ENCODE data around the gene TOGARAM2. TPM values are rescaled to one million over a fixed set of nuclear protein-coding genes. Genes with fewer than 3 reads are reported as not detected.

The TOGARAM2 gene
- total and polyA plus RNA-seq, 2 experiments from 2014 or later: not detected

GRCh38 chr2:29066997-29067605 is 86.0 kb downstream of the TOGARAM2 start:
- in situ Hi-C loops (cut with MboI): no loop called here
- no peak for TF ChIP-seq EZH2phosphoT487 (IDR thresholded peaks at IDR 0.05; ENCODE audit: insufficient read depth, low read depth)
- no peak for TF ChIP-seq EZH2 (IDR thresholded peaks at IDR 0.05; ENCODE audit: insufficient read depth, poor library complexity, severe bottlenecking)
- 0 out of 2 replicates have a peak, but pooled peaks cover 5% of the 10 kb centered on the region for H3F3A ChIP-seq (ENCODE audit: insufficient read depth)
- H3K36me3 ChIP-seq (ENCODE audit: low read depth): no peaks in the 10 kb centered on the region
- no peak overlapping the region for H3K4me3 ChIP-seq
- H3K4me1 ChIP-seq (ENCODE audit: insufficient read depth): peaks cover 13% of the 10 kb centered on the region; the same call in 1 of the 2 replicates
- no peaks in the 10 kb centered on the region for H3K27me3 ChIP-seq (replicated peaks; ENCODE audit: insufficient read depth)
- H3K9me3 ChIP-seq (ENCODE audit: low read depth): no peaks in the 10 kb centered on the region
- no peaks in the 10 kb centered on the region for H3K79me2 ChIP-seq (ENCODE audit: insufficient read depth)
- WGBS, 2 experiments (ENCODE audit: low coverage in 1 of 2, low lambda C conversion rate in 2 of 2, missing lambda C conversion rate in 2 of 2): 15 to 28% methylated on average over 7 of the region's 7 CpGs
- no peak overlapping the region for H3K27ac ChIP-seq
- DNase-seq: no peak
- H4K20me1 ChIP-seq (ENCODE audit: insufficient read depth): no peaks in the 10 kb centered on the region
- H3K4me2 ChIP-seq (ENCODE audit: unreplicated experiment): no peak overlapping the region
- H3K9me2 ChIP-seq (ENCODE audit: insufficient read depth): no peaks in the 10 kb centered on the region
- no peak overlapping the region for H3K9ac ChIP-seq
- H2AFZ ChIP-seq: no peak overlapping the region

DNA sequence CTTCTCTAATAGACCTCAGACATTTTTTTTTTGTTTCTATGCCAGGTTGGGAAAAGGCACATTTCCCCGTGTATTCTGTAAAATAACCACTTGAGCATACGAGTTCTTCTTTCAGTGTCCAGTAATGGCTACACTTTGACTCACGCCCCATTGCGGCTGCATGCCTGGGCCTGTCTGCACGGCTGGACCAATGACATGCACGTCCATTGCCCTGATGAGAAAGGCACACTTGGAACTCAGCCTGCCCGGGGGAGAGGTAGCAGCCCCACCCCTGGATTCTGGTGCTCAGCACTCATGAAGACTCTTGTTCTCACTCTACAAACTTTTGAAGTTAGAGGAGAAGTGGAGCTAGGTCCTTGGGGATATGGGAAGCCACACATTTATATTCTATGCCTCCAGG is 87.4 kb downstream of the TOGARAM2 start:
- H2AFZ ChIP-seq: no peak overlapping the region
- TF ChIP-seq EZH2 (IDR thresholded peaks at IDR 0.05; ENCODE audit: insufficient read depth, poor library complexity, severe bottlenecking) (no peak), EZH2phosphoT487 (IDR thresholded peaks at IDR 0.05; ENCODE audit: insufficient read depth, low read depth) (no peak)
- H3K9me2 ChIP-seq (ENCODE audit: insufficient read depth): no peaks in the 10 kb centered on the region
- H3F3A ChIP-seq (ENCODE audit: insufficient read depth): no peaks in the 10 kb centered on the region
- H3K4me2 ChIP-seq (ENCODE audit: unreplicated experiment): no peak overlapping the region
- no peak overlapping the region for H3K27ac ChIP-seq
- no peaks in the 10 kb centered on the region for H3K79me2 ChIP-seq (ENCODE audit: insufficient read depth)
- peaks cover 8% of the 10 kb centered on the region; the same call in 1 of the 2 replicates for H3K4me1 ChIP-seq (ENCODE audit: insufficient read depth)
- no peak overlapping the region for H3K9ac ChIP-seq
- no peak for DNase-seq
- 81 to 85% methylated on average over 7 of the region's 7 CpGs for WGBS, 2 experiments (ENCODE audit: low coverage in 1 of 2, low lambda C conversion rate in 2 of 2, missing lambda C conversion rate in 2 of 2)
- in situ Hi-C loops (cut with MboI): no loop called here
- no peaks in the 10 kb centered on the region for H3K36me3 ChIP-seq (ENCODE audit: low read depth)
- H4K20me1 ChIP-seq (ENCODE audit: insufficient read depth): no peaks in the 10 kb centered on the region
- no peaks in the 10 kb centered on the region for H3K27me3 ChIP-seq (replicated peaks; ENCODE audit: insufficient read depth)
- H3K4me3 ChIP-seq: no peak overlapping the region
- no peaks in the 10 kb centered on the region for H3K9me3 ChIP-seq (ENCODE audit: low read depth)

DNA sequence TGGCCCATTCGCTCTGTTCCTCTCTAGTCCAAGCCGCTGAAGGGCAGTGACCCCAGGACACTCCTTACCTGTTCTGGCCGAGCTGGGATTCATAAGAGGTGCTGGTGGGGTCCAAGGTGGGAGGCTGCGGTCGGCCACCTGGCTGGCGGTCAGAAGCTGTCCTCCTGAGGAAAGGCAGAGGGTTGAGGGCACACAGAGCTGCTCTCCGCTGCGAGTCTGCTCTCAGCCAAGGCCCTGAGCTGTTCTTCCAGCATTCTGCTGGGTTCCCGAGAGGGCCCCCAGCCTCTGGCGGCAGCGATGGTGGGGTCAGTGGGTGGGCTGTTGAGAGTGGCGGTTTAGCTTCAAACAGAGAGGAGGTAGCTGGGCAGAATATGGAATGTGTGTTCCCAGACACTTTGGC is 89.4 kb downstream of the TOGARAM2 start:
- TF ChIP-seq EZH2phosphoT487 (IDR thresholded peaks at IDR 0.05; ENCODE audit: insufficient read depth, low read depth): no peak
- no peak for TF ChIP-seq EZH2 (IDR thresholded peaks at IDR 0.05; ENCODE audit: insufficient read depth, poor library complexity, severe bottlenecking)
- Histone ChIP-seq H3K9me2 (ENCODE audit: insufficient read depth) (no peaks in the 10 kb centered on the region), H3K79me2 (ENCODE audit: insufficient read depth) (no peaks in the 10 kb centered on the region), H3K27me3 (replicated peaks; ENCODE audit: insufficient read depth) (no peaks in the 10 kb centered on the region), H3K9me3 (ENCODE audit: low read depth) (no peaks in the 10 kb centered on the region), H3K27ac (no peak overlapping the region), H3F3A (ENCODE audit: insufficient read depth) (no peaks in the 10 kb centered on the region), H3K9ac (no peak overlapping the region), H3K4me1 (ENCODE audit: insufficient read depth) (no peaks in the 10 kb centered on the region), H3K4me3 (no peak overlapping the region), H3K36me3 (ENCODE audit: low read depth) (no peaks in the 10 kb centered on the region), H4K20me1 (ENCODE audit: insufficient read depth) (no peaks in the 10 kb centered on the region), H3K4me2 (ENCODE audit: unreplicated experiment) (no peak overlapping the region), H2AFZ (no peak overlapping the region)
- in situ Hi-C loops (cut with MboI): no loop called here
- DNase-seq: no peak
- WGBS, 2 experiments (ENCODE audit: low coverage in 1 of 2, low lambda C conversion rate in 2 of 2, missing lambda C conversion rate in 2 of 2): 83 to 90% methylated on average over 12 of the region's 12 CpGs

DNA sequence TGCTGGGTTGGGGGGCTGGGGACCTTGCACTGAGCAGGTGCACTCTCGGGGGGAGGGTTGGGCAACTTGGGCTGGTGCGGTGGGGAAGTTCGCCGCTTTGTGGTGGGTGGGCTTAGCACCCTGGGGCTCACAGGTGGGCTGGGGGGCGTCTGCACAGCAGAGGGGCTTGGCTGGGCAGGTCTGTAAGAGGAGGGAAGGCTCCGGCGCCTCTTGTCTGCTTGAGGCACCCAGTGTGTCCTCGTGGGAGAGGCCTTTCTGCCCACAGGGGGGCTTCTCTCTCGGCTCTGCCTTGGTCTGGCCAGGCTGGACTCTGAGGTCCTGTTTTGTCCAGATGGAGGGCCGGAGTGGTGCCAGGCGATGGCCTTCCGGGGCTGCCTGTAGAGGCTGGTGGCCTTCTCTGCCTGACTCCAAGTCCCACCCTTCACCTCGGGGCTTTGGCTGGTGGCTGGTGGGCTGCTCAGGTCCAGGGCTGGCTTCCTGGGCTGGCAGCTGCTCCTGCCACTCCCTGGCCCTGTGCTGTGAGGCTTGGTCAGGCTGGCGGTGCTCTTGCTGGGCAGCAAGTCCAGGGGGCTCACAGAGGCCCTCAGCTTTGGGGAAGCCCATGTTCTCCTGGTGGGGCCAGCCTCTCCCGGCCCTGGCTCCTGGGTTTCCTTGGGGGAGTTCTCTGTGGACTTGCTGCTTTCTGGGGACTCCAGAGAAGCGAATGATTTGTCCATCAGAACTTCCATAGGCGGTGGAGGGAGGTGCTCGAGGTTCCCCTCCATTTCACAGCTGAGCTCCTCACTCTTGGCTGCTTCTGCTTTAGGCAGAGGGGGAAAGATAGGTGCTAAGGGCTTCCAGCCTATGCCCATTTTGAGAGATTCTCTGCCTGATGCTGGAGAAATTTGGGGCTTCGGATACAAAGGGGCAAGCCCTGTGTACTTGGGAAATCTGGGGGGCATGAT is 90.2 kb downstream of the TOGARAM2 start:
- Histone ChIP-seq H3K9ac (no peak overlapping the region), H2AFZ (no peak overlapping the region), H3K4me2 (ENCODE audit: unreplicated experiment) (no peak overlapping the region), H3K9me3 (ENCODE audit: low read depth) (no peaks in the 10 kb centered on the region), H3K79me2 (ENCODE audit: insufficient read depth) (no peaks in the 10 kb centered on the region), H3K9me2 (ENCODE audit: insufficient read depth) (no peaks in the 10 kb centered on the region), H3K27ac (no peak overlapping the region), H3K36me3 (ENCODE audit: low read depth) (no peaks in the 10 kb centered on the region), H3K4me3 (no peak overlapping the region), H3K27me3 (replicated peaks; ENCODE audit: insufficient read depth) (no peaks in the 10 kb centered on the region), H3K4me1 (ENCODE audit: insufficient read depth) (no peaks in the 10 kb centered on the region), H4K20me1 (ENCODE audit: insufficient read depth) (no peaks in the 10 kb centered on the region), H3F3A (ENCODE audit: insufficient read depth) (no peaks in the 10 kb centered on the region)
- TF ChIP-seq EZH2phosphoT487 (IDR thresholded peaks at IDR 0.05; ENCODE audit: insufficient read depth, low read depth) (no peak), EZH2 (IDR thresholded peaks at IDR 0.05; ENCODE audit: insufficient read depth, poor library complexity, severe bottlenecking) (no peak)
- in situ Hi-C loops (cut with MboI): no loop called here
- WGBS, 2 experiments (ENCODE audit: low coverage in 1 of 2, low lambda C conversion rate in 2 of 2, missing lambda C conversion rate in 2 of 2): 68% methylated on average over 14 to 18 of the region's 19 CpGs
- no peak for DNase-seq

Data from GM23248 (cell line).